Endothelial cell of umbilical vein (primary cell): ENCODE data around the gene OXER1.

Experiments used
- EZH2 ChIP-seq: IDR thresholded peaks from 2 replicates; pipeline ENCODE4 v1.6.1; 2012; ENCODE audit warnings: borderline replicate concordance, low read depth, mild to moderate bottlenecking, moderate library complexity, low read length, inconsistent platforms; ENCODE audit not compliant: severe bottlenecking
- POLR2A ChIP-seq: IDR thresholded peaks from 2 replicates; pipeline ENCODE4 v1.6.1; 2012; ENCODE audit warnings: low read depth, mild to moderate bottlenecking, control low read depth, low read length
- POLR2AphosphoS5 ChIP-seq: IDR thresholded peaks from 2 replicates; pipeline ENCODE4 v1.6.1; 2012; ENCODE audit warnings: low read depth, mild to moderate bottlenecking, control low read depth, low read length, moderate library complexity; ENCODE audit not compliant: insufficient read depth
- TF ChIP-seq, protein P1 (sequence below), 2 donors: IDR thresholded peaks; 1 replicate in 1 of 2; 2 replicates in 1 of 2; pipeline ENCODE4 v1.5.1; 2011; ENCODE audit warnings: low read length in 2 of 2, mild to moderate bottlenecking in 2 of 2, moderate library complexity in 2 of 2, control low read depth in 1 of 2, inconsistent platforms in 1 of 2, low read depth in 1 of 2; ENCODE audit not compliant: insufficient read depth in 1 of 2; ENCODE audit errors: extremely low read depth in 1 of 2

DNA sequence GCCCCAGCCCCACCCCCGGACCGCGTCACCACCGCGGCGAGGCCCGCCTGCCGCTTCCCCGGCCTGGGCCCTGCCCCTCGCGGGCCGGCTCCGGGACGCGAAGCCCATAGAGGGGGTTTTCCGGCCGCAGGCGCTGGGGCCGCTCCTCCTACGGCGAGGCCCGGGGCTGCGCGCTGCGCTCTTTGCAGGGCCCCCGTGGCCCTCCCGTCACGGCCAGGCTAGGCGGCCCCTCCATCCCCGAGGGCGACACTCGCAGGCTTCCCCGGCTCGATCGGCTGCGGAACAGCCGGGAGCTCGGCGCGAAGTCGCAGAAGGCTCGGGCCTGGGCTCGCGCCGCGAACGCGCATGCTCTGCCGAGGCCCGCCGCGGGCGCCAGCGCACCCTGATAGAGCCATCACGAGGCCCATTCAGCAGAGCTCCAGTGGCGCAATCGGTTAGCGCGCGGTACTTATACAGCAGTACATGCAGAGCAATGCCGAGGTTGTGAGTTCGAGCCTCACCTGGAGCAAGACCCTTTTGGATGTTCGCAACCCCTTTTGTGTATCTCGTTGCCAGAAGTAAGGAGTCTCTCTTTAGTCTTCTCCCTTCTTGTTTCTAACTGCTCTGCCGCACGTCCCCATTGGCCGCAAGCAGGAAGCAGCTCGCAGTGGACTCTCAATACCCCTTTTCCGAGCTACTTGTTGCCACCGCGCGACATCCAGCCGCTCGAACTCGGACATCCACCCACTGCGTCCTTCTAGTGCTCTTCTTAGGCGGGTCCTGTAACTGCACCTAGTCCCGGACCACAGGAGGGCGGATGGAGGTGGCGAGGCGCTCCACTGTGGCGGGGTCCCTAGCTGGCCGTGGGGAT is 46.4 kb upstream of the OXER1 start:
- no peak for TF ChIP-seq EZH2
- peak; percentile 91 for TF ChIP-seq POLR2A
- TF ChIP-seq, protein P1, sequence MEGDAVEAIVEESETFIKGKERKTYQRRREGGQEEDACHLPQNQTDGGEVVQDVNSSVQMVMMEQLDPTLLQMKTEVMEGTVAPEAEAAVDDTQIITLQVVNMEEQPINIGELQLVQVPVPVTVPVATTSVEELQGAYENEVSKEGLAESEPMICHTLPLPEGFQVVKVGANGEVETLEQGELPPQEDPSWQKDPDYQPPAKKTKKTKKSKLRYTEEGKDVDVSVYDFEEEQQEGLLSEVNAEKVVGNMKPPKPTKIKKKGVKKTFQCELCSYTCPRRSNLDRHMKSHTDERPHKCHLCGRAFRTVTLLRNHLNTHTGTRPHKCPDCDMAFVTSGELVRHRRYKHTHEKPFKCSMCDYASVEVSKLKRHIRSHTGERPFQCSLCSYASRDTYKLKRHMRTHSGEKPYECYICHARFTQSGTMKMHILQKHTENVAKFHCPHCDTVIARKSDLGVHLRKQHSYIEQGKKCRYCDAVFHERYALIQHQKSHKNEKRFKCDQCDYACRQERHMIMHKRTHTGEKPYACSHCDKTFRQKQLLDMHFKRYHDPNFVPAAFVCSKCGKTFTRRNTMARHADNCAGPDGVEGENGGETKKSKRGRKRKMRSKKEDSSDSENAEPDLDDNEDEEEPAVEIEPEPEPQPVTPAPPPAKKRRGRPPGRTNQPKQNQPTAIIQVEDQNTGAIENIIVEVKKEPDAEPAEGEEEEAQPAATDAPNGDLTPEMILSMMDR (IDR thresholded peaks at IDR 0.05; ENCODE audit: extremely low read depth in 1 of 2, insufficient read depth in 1 of 2, low read depth in 1 of 2, low read length in 2 of 2), result no peak
- peak; percentile 65 for TF ChIP-seq POLR2AphosphoS5
